Activated T-cell treated with anti-CD3 and anti-CD28 coated beads, Interleukin-2, amount 50 U/mL, for 4 hours (primary cell): Measurements from ENCODE around the gene STRN. TPM values are rescaled to one million over a fixed set of nuclear protein-coding genes. Genes with fewer than 3 reads are reported as not detected.

ENCODE experiments used
- total RNA-seq, 3 donors: library from RNA; stranded (reverse); gene quantifications; one replicate each; pipeline ENCODE4 v1.2.1, GENCODE V29; 2021

STRN gene
- total RNA-seq, 3 donors from 2014 or later: 19.0 to 19.7 (median 19.7) TPM

Other genes with a start within 250 kb of the STRN start
- gene HEATR5B, start 117.8 kb upstream of the STRN start, total RNA-seq: 10 to 100 TPM; 11.3 to 18.2 (median 14.9) TPM
- gene GPATCH11, start 118.0 kb upstream of the STRN start, total RNA-seq: 10 to 100 TPM; 17.0 to 18.4 (median 17.2) TPM
- gene EIF2AK2, start 190.4 kb upstream of the STRN start, total RNA-seq: 10 to 100 TPM; 13.8 to 23.4 (median 21.2) TPM
- not detected for gene SULT6B1, start 222.1 kb upstream of the STRN start, total RNA-seq
- 10 to 100 TPM; 35.3 to 41.1 (median 37.0) TPM for gene CEBPZOS, start 230.0 kb upstream of the STRN start, total RNA-seq